Right lobe of liver (tissue), 4 donors: ENCODE results near the gene PDE9A.

Experiments
- POLR2A ChIP-seq: fragments of 450-650 bp; IDR thresholded peaks from one replicate; pipeline ENCODE4 v1.6.1; 2017; ENCODE audit warnings: antibody characterized with exemption, mild to moderate bottlenecking
- TF ChIP-seq, protein P1 (sequence below), 4 donors: fragments of 200-600 bp in 3 of 4; fragments of 450-650 bp in 1 of 4; IDR thresholded peaks; one replicate each; pipeline versions ENCODE4 v1.5.1 to v1.8.0; 2016 to 2022; ENCODE audit warnings: antibody characterized with exemption in 4 of 4, mild to moderate bottlenecking in 2 of 4
- donor health status: DM: no; HTN: no; CAD: no.
- donor health status: DM: no; HTN: no; CAD: no.
- donor health status: DM: no; HTN: yes; CAD: no.

DNA sequence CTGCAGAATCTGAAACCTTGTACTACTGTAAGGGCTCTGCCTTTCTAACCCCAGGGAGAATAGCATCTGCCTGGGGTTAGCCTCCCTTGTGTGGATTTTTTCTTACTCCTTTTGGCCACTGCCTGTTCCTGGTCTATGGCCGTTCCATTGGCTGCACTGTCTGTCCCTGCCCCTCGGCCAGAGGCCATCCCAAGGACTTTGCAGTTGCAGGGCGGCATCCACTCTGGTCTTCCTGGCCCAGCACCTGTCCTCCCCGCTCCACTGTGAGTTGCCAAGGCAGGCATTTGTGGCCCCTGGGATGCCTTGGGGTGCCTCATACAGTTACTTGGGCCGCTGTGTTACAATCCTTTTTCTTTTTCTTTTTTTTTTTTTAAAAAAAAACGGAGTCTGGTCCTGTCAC lies 45.8 kb downstream of the PDE9A start:
- TF ChIP-seq, protein P1, sequence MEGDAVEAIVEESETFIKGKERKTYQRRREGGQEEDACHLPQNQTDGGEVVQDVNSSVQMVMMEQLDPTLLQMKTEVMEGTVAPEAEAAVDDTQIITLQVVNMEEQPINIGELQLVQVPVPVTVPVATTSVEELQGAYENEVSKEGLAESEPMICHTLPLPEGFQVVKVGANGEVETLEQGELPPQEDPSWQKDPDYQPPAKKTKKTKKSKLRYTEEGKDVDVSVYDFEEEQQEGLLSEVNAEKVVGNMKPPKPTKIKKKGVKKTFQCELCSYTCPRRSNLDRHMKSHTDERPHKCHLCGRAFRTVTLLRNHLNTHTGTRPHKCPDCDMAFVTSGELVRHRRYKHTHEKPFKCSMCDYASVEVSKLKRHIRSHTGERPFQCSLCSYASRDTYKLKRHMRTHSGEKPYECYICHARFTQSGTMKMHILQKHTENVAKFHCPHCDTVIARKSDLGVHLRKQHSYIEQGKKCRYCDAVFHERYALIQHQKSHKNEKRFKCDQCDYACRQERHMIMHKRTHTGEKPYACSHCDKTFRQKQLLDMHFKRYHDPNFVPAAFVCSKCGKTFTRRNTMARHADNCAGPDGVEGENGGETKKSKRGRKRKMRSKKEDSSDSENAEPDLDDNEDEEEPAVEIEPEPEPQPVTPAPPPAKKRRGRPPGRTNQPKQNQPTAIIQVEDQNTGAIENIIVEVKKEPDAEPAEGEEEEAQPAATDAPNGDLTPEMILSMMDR (IDR thresholded peaks at IDR 0.05), result no peak
- no peak for TF ChIP-seq POLR2A
